Measurements from ENCODE around the gene ATP8A2.

GRCh38 chr13:26053418-26053980, 681.7 kb downstream of the ATP8A2 start:
- TF ChIP-seq CTCF (conservative IDR thresholded peaks at IDR 0.05) (no peak), ZFX (IDR thresholded peaks at IDR 0.05) (no peak)
